H54 (cell line): ENCODE data around the gene GPR135.

Experiments
- DNase-seq: peaks from one replicate; pipeline ENCODE4 v3.0.0; 2011; ENCODE audit warnings: low spot score, mixed read lengths; ENCODE audit not compliant: insufficient read length
- FAIRE-seq: peaks from 3 replicates; lab custom pipeline; 2011; peaks lifted over from hg19 to GRCh38; lab: Jason Lieb, UNC
- POLR2A ChIP-seq: IDR thresholded peaks from 2 replicates; pipeline ENCODE4 v1.6.1; 2011; ENCODE audit warnings: low read depth, mild to moderate bottlenecking, low read length

Gene GPR135

DNA sequence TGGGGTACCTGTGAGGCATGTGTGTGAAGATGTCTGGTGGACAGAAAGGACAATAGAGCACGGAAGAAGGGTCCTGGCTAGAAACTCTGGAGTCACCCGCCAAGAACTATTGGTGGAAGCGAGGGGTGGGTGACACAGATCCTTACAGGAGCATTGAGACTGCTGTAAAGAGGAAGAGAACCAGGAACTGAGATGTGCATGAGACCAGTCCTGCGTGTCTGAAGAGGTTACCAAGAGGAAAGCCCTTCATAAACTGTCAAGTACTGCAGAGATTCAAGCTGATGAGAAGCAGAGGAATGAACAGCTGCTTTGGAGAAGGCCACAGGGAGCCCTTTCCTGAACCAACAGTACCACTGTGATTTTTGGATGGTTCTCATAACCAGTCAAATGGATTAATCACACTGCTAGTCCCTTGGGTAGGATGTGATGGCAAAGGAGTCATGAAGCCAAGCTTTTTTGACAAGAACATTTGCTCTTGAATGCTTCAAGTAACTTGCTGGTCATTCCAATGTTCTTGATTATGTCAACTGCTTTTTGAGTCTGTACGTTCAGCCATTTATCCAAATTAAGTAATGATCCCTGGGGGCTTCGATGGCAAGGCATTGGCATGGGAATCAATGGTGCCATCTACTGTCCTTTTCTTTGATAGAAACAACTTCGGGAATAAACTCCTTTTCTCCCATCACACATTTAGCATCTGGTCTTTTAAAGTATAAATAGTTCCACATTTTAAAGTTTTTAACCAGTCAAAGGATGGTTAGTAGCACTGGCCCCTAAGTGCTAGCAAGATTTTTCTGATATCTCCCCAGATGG, 42.9 kb downstream of the GPR135 start:
- no peak for TF ChIP-seq POLR2A
- no peak for FAIRE-seq

DNA sequence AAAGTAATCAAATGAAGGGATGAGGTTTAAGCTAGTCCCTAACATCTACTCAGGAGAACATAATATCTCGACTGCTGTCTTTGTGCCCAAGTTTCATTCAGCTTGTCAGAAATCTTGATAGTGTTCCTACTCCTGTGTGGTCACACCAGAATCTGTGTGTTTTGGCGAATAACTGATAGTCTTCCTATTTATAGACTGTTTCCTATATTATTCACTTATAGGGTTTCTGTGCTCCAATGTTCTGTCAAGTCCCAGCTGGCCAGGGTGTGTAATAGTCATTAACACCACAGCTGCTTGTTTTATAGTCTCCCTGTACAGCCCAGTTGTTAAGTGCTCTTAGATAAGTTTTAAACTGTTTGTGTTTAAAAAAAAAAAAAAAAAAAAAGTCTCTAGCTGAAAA, 45.9 kb downstream of the GPR135 start:
- TF ChIP-seq POLR2A: no peak
- no peak for FAIRE-seq
- no peak for DNase-seq

More for the DNA sequence above, 42.9 kb downstream of the GPR135 start:
- no peak for DNase-seq

DNA sequence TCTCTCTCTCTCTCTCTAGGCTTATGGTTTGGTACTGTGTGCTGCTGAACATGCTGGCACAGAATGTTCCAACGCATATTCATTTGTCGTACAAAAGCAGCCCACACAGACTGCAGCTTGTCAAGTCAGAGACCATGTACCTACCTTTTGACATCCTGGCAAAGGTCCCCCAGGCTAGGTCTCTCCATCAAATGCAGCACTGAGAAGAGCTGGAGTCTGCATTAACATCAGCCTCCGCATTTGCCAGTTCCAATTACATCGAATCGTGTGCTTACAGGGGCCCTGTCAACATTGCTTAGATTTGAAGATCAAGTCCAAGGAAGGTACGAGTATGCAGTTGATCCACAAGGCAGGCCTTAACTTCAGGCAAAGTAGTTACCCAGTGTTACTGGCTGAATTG, 47.9 kb downstream of the GPR135 start:
- no peak for FAIRE-seq
- TF ChIP-seq POLR2A: no peak
- no peak for DNase-seq

GRCh38 chr14:59415836-59416602, 49.2 kb downstream of the GPR135 start:
- TF ChIP-seq POLR2A: no peak
- no peak for DNase-seq
- FAIRE-seq: no peak
